IPS DF 4.7 (cell line): ENCODE results near the gene MAMLD1.

Source experiments
- DNase-seq: peaks from one replicate; pipeline ENCODE4 v3.0.0-alpha.2; 2013; ENCODE audit warnings: low spot score; ENCODE audit errors: extremely low read depth

MAMLD1 gene

GRCh38 chrX:150456466-150456865 lies 93.3 kb downstream of the MAMLD1 start:
- DNase-seq: no peak

GRCh38 chrX:150456941-150457340 lies 93.8 kb downstream of the MAMLD1 start:
- DNase-seq: no peak

- no peak for DNase-seq
Observed at GRCh38 chrX:150459196-150459595, 96.1 kb downstream of the MAMLD1 start.

GRCh38 chrX:150460063-150460462 lies 96.9 kb downstream of the MAMLD1 start:
- no peak for DNase-seq

GRCh38 chrX:150460781-150461180 lies 97.7 kb downstream of the MAMLD1 start:
- no peak for DNase-seq

GRCh38 chrX:150463566-150463965 lies 100.4 kb downstream of the MAMLD1 start:
- no peak for DNase-seq

GRCh38 chrX:150464001-150464400 lies 100.9 kb downstream of the MAMLD1 start:
- no peak for DNase-seq

- DNase-seq: no peak
Observed at GRCh38 chrX:150465326-150465725, 102.2 kb downstream of the MAMLD1 start.

GRCh38 chrX:150465881-150466775 lies 103.0 kb downstream of the MAMLD1 start:
- no peak for DNase-seq

GRCh38 chrX:150472306-150472705 lies 109.2 kb downstream of the MAMLD1 start:
- no peak for DNase-seq

- no peak for DNase-seq
Observed at GRCh38 chrX:150473371-150473770, 110.3 kb downstream of the MAMLD1 start.

- no peak for DNase-seq
Observed at GRCh38 chrX:150475461-150475860, 112.3 kb downstream of the MAMLD1 start.

- no peak for DNase-seq
Observed at GRCh38 chrX:150476164-150476699, 113.1 kb downstream of the MAMLD1 start.

- DNase-seq: no peak
Observed at GRCh38 chrX:150477371-150477770, 114.3 kb downstream of the MAMLD1 start.

- DNase-seq: no peak
Observed at GRCh38 chrX:150478496-150479492, 115.7 kb downstream of the MAMLD1 start.

GRCh38 chrX:150482537-150483206 lies 119.6 kb downstream of the MAMLD1 start:
- no peak for DNase-seq

GRCh38 chrX:150483356-150483985 lies 120.4 kb downstream of the MAMLD1 start:
- DNase-seq: no peak

- DNase-seq: no peak
Observed at GRCh38 chrX:150486011-150486410, 122.9 kb downstream of the MAMLD1 start.

- no peak for DNase-seq
Observed at GRCh38 chrX:150487369-150488094, 124.4 kb downstream of the MAMLD1 start.
